Renal cortical epithelial cell (primary cell): Measurements from ENCODE around the gene MYZAP. TPM values are rescaled to one million over a fixed set of nuclear protein-coding genes. Genes with fewer than 3 reads are reported as not detected.

Source experiments
- DNase-seq: peaks from one replicate; pipeline ENCODE4 v3.0.0-alpha.2; 2011; ENCODE audit warnings: low read depth
- total RNA-seq: library from RNA; depleted of rRNA; stranded (reverse); fragments of >200 nt; gene quantifications from 2 replicates; pipeline ENCODE4 v1.2.3, GENCODE V29; 2014

The MYZAP gene
- total RNA-seq, 1 donor from 2014 or later, result 0.20 TPM

DNA sequence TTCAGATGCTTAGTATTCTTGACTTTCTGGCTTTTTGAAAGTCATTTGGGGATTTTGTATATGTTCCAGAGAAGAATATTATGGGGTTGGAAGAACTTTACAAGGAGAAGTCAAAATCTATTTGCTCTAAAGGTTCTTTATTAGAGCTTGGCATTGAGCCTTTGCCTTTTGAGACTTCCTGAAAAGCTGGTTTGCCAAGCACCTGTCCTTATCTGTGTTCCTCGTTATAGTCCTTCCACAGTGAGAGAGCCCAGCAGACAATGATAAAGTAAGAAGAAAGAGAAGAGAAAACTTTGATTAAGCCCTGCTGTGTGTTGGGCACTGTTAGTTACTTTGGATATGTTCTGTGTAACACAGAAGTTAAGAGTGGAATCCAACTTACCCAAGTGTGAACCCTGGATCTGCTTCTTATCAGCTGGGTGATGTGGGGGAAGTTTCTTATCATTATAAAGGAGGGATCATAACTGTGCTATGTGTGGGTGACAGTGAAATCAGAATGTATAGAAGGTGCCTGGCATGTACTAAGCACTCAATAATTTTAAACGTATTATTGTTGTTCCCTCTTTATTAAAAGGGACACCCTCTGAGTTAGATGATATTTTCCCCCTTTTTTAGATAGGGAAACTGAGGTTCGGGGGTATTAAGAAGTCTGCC, 70.5 kb downstream of the MYZAP start:
- no peak for DNase-seq

DNA sequence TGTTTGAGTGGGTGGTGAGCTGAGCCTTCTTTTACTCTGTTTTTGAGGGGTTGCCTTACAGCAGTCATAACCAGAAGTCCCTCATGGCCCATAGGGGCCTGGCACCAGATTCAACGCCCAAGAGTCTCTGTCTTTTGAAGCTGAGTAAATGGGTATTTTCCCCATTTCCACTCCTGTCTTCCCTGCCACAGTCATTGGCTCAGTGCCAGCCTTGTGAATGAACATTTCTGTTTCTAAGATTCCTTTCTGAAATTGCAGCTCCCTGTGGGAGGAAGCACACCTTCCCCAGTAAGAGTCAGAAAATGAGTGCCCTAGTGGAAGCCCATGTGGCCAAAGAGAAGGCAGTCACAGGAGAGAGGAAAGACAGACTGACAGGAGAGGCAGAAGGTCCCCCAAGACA, 71.1 kb downstream of the MYZAP start:
- DNase-seq, result no peak

GRCh38 chr15:57663262-57663661, 71.6 kb downstream of the MYZAP start:
- no peak for DNase-seq

DNA sequence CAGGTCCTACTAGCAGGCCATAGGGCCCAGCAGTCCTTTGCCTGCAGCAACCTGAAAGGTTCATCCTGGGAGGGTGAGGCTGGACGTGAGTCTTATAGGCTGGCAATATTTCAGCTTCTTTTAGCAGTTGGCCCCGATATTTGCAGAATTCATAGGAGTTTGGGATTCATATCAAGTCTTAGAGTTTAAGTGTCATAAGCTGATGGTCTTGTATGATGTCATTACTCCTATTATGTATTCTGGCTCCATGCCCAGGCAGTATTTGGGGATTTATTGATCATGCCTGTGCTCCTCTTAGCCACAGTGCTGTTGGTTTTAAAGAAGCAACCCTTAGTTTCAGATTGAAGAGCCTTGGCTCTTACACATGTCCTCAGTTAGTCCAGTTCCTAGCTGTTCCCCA, 73.5 kb downstream of the MYZAP start:
- no peak for DNase-seq

DNA sequence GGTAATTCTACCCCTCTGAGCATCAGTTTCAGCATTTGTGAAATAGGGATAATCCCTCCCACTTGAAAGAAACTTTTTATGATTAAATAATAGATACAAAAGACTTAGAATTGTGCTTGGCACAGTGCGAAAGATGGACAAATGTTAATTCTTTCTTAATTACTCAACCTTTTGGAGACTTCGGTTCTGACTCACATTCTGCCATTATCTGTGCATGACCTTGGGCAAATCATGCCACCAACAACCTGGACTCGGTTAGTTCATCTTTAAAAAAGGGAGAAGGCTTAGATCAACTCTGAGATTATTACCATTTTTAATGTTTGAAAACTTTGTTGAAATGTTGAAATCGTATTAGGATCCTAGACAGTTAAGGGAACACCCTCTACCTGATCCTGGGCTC, 74.2 kb downstream of the MYZAP start:
- no peak for DNase-seq

GRCh38 chr15:57667171-57667849, 75.6 kb downstream of the MYZAP start:
- DNase-seq, result peak; percentile 80

DNA sequence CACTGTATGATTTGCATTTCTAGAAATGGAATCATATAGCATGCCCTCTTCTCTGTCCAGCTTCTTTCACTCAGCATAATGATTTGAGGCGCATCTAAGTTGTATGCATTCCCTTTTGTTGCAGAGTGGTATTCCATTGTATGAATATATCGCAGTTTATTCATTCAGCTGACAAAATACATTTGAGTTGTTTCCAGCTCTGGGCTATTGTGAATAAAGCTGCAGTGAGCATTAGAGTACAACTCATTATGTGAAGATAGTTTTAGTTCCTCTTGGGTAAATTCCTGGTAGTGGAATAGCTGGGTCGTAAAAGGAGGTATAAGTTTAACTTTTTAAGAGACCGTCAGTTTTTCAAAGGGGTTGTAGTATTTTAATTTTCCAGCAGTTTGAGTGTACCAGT, 76.3 kb downstream of the MYZAP start:
- DNase-seq, result peak; percentile 78

DNA sequence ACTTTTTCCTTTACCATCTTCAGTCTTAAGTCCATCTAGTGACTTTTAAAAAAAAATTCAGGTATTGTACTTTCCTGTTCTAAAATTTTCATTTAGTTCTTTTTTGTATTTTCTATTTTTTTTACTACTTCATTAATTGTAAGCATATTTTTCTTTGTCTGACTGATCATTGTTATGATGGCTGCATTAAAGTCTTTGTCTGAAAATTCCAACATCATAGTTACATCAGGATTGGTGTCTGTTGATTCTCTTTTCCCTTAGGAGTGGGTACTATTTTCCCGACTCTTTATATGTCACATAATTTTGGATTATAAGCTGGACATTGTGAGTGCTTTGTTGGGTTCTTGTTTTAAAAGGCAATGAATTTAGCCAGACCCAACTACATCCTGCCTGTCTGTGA, 79.9 kb downstream of the MYZAP start:
- DNase-seq, result no peak

- DNase-seq, result peak; percentile 73
Observed at GRCh38 chr15:57675481-57676181, 83.9 kb downstream of the MYZAP start.

DNA sequence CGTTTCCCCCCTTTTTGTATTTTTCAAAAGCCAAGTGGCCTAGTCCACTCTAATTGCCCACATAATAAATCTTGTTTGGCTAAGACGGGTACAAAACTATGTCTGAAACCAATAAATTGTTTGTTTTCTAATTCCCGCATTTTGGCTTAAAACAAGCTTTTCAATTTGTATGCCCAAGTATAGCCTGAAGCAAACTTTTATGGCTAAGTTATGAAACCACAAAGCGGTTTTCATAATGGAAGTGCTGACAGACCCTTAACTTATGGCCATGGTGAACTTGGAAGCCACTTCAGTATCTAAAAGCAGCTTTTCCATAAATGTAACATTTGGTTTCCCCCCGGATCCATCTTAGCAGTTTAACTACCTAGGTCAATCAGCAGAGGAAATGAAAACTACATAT, 84.9 kb downstream of the MYZAP start:
- no peak for DNase-seq

DNA sequence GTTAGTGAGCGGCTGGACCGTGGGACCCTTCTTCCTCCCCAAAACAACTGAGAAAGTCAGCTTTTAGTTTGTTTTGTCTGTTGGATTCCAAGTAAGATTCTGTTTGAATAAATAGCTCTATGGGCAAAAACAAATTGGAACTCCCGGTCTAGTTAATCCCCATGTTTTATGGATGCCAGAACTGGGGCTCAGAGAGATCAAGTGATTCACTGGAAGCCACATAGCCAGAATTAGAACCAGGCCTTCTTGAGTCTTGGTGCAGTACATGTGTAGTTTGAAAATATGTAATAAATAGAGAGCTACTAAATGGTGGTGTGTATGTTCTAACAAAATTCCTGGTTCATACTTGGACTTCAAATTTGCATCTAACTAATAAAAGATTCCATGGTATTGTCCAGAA, 85.5 kb downstream of the MYZAP start:
- no peak for DNase-seq

GRCh38 chr15:57680021-57680420, 88.3 kb downstream of the MYZAP start:
- peak; percentile 77 for DNase-seq

- DNase-seq, result no peak
Observed at GRCh38 chr15:57681011-57681410, 89.3 kb downstream of the MYZAP start.

- no peak for DNase-seq
Observed at GRCh38 chr15:57683481-57683880, 91.8 kb downstream of the MYZAP start.

GRCh38 chr15:57684491-57685151, 92.9 kb downstream of the MYZAP start:
- DNase-seq, result no peak

GRCh38 chr15:57685306-57686095, 93.8 kb downstream of the MYZAP start:
- no peak for DNase-seq

GRCh38 chr15:57686657-57687056, 95.0 kb downstream of the MYZAP start:
- no peak for DNase-seq

- DNase-seq, result no peak
Observed at GRCh38 chr15:57690341-57690966, 98.8 kb downstream of the MYZAP start.

- no peak for DNase-seq
Observed at GRCh38 chr15:57691082-57691481, 99.4 kb downstream of the MYZAP start.

DNA sequence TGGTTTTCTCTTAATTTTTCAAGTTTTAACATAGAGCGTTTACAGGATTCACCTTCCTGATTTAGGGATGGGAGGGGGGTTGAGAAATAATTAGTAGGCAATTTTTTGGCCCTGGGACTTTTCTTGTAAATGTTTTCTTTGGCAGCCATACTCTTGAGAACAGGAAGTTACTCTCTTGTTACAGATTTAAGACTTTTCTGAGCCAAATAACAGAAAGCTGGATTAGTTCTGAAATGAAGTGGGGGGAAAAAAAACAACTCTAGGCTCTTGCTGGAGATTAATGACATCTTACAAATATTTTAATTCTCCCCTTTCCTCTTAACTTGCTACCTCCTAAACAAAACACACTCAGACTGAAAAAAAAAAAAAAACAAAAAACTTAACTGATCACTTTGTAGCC, 101.0 kb downstream of the MYZAP start:
- DNase-seq, result peak; percentile 46

DNA sequence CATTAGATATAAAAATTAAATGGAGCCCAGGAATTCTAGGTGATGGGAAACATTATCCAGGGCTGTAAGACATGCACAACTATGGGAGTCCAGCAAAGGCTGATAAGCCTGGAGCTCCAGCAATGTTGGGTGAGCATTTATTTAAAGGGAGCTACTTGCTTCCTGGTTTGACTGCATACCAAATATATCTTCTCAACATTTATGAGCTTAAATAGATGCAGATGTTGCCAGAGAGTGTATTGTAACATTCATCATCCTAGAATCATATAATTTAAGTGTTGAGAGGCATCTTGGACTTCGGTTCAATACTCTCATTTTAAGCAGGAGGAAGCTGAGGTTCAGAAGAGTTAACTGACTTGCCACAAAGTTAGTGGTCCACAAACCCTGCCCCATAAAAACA, 102.6 kb downstream of the MYZAP start:
- DNase-seq, result no peak
